HG02840 (cell line): ENCODE measurements around the gene STXBP6.

ENCODE experiments used
- ATAC-seq: cut with Tn5 transposase; IDR thresholded peaks from one replicate; pipeline ENCODE4 v1.9.1; 2021; ENCODE audit warnings: mild to moderate bottlenecking, moderate library complexity, moderate number of reproducible peaks; ENCODE audit not compliant: unreplicated experiment, low FRiP score

STXBP6 gene

GRCh38 chr14:24925771-24926374 lies 124.1 kb downstream of the STXBP6 start:
- ATAC-seq: no peak

- ATAC-seq: no peak
Observed at GRCh38 chr14:24924544-24924943, 125.4 kb downstream of the STXBP6 start.

DNA sequence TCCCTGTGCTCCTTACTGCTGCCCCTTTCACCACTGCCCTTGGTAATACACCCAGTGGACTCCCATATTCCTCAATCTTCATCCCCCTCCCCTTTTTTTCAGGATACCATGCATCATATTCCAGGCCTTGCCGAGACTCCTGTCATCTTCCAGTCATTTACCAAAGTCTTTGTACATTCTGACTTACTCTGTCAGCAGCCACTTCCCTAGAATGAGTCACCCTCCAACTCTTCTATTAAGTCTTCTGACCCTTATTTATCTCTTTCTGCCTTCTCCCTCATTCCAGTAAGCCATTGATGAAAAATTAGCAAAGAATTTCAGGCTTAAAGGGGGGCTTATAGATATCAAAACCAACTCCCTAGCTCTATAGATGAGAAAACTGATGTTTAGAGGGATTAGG lies 128.0 kb downstream of the STXBP6 start:
- ATAC-seq: no peak

DNA sequence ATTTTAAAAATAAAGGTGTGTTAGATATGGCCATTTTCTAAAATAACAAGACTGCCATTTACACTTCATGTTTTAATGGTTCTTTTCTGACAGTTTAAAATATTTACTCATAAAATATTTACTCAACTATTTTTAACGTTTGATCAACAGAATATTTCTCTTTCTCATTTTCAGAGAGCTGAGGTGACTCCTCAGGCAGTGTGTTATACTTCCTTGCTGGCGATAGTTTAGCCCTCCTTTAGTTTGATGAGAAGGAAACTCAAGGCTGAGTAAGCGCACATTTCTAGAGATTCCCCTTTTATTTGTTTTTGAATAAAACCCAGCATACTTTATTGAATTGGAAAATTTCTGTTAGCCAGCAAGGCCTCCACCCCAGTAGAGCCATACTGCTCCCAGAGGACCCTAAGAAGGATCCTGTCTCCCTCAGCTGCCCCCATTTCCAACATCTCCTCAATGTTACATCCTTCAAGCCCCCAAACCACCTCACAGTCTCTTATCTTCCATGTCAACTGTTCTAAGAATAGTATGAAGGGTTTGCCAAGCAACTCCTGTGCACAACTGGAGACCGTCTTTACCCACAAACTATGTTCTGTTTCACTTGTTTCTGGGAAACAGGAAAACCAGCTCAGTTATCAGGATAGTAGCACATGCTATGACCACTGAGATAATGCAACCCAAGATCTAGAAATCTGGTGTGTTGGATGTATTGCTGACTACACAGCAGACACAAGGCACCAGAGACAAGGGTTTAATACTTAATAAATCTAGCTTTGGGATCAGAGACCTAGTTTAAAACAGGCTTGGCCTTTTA lies 129.5 kb downstream of the STXBP6 start:
- no peak for ATAC-seq

DNA sequence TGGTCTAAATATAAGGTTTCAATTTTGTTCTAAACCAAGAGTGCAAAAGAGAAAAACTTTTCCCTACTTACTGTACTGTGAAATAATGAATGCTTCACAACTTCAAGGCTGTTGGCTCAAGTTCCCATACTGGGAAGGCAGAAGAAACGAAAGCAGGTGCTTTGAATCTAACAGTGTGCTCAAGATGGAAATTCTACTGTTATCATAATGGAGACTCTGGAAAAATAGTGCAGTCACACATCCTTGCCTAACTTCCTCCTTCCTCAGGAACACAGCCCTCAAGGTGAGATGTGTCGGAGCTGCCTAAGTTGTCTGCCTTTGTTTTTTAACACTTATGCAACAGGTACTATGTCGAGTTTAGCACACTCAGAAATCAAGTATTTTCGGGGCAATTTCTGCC lies 131.1 kb downstream of the STXBP6 start:
- no peak for ATAC-seq

- no peak for ATAC-seq
Observed at GRCh38 chr14:24915958-24916595, 133.9 kb downstream of the STXBP6 start.

DNA sequence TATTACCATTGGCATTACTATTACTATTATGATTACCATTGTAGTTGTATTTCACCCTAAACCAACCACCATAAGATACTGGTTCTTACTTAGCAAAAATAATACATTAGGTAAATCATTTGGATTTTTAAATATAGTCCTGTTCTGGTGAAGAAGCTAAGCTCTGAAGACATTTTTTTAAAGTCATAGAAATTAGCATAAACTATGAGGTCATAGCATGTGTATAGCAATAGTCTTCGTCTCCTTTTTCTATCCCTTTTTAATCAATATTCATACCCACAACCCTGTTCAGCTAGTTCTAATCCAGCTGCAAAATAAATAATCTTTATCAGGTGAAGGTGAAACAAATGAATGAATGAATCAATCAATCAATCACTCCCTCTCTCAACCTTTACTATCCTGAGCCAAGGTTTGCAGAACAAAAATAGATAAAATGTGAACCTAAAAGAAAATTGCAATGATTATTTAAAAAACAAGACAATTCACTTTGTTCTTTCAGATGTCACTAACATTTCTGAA lies 134.5 kb downstream of the STXBP6 start:
- ATAC-seq: no peak

GRCh38 chr14:24913746-24914145 lies 136.2 kb downstream of the STXBP6 start:
- no peak for ATAC-seq

- no peak for ATAC-seq
Observed at GRCh38 chr14:24913021-24913420, 136.9 kb downstream of the STXBP6 start.

DNA sequence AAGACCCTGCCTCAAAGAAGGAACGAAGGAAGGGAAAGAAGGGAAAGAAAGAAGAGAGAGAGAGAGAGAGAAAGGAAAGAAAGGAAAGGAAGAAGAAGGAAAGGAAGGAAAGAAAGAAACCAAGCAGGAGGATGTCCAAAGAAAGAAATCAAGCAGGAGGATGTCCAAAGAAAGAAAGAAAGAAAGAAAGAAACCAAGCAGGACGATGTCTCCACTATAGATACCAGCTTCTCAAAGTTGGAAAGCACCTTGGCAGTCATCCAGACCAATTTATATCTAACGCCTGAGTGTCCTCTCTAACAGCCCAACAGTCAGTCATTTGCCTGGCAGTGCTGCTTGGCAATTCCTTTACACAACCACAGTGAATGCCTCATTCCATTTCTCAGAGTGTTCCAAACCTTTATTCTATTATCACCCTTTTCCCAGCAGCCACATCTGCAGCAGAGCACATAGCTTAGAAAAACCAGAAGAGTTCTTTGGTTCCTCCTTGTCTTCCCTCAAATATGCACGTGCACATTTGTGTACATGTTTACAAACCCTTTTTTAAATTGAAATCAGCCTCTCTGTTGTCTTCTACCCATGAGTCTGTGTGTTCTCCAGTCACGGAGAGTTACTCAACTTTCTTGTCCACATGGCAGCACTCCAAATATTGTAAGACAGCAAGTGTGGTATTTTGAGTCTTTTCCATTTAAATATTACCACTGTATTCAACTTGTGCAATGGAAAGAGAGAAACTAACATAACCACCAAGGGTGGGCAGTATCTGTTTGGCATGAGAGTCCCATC lies 138.4 kb downstream of the STXBP6 start:
- no peak for ATAC-seq

DNA sequence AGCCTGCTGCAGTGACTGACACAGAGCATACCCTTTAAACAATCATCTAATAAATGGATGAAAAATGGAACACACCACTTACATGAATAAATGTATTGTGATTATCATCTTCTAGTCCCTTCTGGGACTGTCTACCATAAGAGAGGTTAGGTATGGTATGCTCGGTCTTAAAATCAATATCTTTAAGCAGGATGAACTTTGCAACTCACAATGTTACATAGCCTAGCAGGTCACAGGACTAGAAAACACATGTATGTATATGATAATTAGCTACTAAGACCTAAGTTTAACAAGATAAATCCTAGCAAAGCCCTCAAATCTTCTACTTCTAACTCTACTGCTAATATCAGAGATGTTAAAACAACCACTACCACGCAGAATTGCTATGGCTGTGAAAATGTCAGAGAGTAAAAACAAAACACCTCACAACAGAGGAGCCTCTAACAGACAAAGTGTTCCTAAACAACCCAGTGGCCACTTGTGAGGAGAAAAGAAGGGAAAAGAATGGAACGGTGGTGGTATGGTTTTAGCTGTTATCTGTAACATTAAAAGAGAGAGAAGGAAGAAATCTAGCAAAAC lies 139.4 kb downstream of the STXBP6 start:
- no peak for ATAC-seq

DNA sequence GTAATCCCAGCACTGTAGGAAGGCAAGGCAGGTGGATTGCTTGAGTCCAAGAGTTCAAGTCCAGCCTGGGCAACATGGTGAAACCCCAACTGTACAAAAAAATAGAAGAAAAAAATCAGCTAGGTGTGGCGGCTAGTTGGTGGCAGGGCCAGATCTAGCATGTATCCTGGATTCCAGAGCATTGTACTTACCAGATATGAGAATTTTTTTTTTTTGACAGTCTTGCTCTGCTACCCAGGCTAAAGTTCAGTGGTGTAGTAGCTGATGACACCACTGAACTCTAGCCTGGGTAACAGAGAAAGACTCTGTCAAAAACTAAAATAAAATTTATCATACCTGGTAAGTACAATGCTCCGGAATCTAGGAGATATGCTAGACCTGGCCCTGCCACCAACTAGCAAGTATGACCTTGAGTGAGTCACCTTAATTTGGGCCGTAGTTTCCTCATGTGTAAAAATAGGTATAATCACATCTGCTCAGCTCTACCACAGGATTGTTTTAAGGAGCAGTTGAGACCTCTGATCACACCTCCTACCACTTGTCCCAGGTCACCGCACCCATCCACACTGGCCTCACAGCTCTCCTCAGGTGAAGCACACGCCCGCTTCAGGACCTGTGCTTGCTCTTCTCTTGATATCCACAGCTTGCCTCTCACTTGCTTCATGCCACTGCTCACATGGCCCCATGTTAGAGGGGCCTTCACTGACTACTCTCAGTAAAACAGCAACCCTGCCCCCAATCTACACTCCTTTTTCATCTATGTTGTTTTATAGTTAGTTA lies 140.2 kb downstream of the STXBP6 start:
- ATAC-seq: no peak

GRCh38 chr14:24908592-24909236 lies 141.2 kb downstream of the STXBP6 start:
- no peak for ATAC-seq

DNA sequence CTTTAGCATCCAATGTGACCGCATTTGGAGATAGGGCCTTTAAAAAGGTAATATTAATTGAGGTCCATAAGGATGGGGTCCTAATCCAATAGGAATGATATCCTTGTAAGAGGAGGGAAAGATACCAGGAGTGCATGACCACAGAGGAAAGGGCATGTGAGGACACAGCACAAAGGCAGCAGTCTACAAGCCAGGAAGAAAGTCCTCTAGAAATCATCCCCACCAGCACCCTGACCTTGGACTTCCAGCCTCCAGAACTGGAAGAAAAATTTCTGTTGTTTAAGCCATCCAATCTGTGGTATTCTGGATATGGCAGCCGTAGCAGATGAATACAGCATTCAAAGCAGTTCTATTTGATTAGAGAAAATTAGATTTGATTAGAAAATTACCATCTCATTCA lies 145.4 kb downstream of the STXBP6 start:
- no peak for ATAC-seq

GRCh38 chr14:24903337-24903736 lies 146.6 kb downstream of the STXBP6 start:
- no peak for ATAC-seq

- no peak for ATAC-seq
Observed at GRCh38 chr14:24900269-24901100, 149.5 kb downstream of the STXBP6 start.

GRCh38 chr14:24897793-24898192 lies 152.2 kb downstream of the STXBP6 start:
- no peak for ATAC-seq

DNA sequence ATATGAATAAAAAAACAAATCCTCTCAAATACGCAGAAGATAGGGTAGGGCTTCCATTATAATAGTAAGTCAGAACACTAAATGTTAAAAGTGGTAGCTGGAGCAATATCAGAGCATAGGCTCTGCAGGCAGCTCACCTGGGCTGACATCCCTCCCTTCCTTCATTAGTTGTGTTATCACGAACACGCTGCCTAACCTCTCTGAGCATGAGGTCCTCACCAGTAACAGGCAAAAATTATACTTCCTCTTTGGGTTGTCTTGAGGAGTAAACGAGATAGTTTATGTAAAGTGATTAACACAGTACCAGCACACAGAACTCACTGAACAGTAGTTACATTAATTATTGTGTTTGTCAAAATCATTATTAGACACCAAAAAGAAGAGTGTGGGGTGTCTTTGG lies 154.3 kb downstream of the STXBP6 start:
- no peak for ATAC-seq
